NCI-H510A (cell line): Measurements from ENCODE around the gene TRPV4.

Experiments
- DNase-seq: peaks from one replicate; lab custom pipeline; 2025; lab: John Stamatoyannopoulos, UW

Gene TRPV4

DNA sequence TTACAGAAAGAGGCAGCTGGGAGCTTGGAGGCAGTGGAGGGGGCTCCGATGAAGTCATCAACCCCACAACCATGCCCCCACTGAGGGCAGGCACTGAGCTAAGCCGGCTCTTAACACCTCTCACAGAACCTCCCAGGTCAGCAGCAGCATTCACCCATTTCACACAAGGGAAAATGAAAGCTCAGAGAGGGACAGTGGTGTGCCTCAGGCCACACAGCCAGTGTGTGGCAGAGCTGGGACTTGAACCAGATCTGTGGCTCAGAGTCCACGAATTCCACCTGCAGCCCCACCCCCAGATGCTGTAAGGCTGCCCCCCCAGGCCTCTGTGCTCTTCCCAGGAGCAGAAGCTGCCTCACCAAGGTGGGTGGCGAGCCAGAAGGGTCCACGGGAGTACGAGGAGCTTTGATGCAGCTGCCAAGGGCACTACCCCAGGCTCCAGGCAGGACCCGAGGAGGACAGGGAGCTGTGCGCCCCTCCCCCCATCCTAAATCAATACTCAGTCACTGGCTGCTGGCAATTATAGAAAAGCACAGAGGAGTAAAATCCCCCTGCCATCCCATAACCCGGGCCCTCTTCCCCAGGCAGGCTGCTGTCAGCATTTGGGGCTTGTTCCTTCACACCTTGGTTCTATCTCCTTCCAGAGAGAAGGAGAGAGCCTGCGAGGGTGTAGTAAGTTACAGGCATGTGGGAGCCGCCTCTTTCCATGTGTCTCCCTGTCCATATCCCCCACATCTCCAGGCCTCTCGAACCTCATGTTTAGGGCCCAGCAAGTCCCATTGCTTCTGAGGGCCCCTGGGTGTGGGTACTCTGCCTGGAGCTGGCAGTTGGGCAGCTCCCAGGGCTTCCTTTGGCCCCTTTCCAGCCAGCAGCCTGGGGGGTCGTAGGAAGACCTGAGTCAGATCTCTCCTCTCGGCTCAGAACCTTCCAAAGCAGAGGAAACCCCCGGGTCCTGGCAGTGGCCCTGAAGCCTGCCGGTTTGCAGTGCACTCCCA is 72.0 kb downstream of the TRPV4 start:
- no peak for DNase-seq

DNA sequence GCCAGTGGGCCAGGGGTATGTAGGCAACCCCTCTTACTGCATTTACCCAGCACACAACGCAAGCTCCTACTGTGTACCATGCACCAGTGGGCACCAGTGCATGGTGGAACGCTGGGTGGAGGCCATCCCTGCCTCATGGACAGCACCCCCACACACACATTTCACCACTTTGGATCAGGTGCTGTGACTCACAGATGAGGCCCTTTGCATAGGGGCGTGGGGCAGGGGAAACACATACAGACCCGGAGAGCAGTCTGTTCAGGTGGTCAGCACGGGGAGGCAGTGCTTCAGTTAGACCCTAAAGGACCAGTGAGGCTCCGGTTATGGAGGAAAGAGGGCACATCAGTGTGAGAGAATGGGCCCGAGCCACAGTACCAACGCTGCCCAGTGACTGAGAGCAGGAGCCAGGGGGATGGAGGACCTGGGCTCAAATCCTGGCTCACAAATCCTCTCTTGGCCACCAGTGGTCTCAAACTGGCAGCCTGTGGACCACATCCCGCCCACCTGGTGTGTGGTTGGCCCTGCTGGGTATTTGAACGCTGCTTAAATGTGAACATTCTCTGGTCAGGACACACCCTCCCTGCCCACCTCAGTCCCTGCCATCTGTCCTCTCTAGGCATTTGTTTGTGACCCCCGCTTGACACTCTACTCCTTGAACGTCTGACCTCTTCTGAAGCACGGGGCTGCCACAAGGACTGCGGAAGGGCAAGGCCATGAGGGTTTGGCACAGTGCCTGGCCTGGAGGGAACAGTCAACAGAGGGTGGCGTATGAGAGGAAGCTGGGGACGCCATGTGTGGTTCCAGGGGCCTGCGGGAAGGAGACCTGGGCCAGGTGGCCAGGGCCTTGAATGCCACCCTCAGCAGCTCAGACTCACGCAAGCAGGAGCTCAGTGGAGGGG is 72.9 kb downstream of the TRPV4 start:
- peak; percentile 41 for DNase-seq

- DNase-seq: no peak
Observed at GRCh38 chr12:109759595-109759994, 73.6 kb downstream of the TRPV4 start.

- DNase-seq: no peak
Observed at GRCh38 chr12:109758426-109759420, 74.5 kb downstream of the TRPV4 start.

GRCh38 chr12:109757671-109758265 is 75.4 kb downstream of the TRPV4 start:
- no peak for DNase-seq

DNA sequence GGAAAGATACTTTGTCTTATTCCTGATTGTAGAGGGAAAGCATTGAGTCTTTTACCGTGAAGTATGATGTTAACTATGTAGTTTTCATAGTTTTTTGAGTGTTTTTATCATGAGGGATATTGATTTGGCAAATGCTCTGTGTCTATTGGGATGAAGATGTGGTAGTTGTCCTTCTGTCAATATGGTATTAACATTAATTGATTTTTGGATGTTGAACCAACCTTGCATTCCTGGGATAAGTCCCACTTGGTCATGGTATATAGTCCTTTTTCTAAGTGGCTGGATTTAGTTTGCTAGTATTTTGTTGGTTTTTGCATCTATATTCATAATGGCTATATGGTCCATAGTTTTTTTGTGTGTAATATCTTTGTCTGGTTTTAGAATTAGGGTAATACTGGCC is 76.7 kb downstream of the TRPV4 start:
- no peak for DNase-seq

DNA sequence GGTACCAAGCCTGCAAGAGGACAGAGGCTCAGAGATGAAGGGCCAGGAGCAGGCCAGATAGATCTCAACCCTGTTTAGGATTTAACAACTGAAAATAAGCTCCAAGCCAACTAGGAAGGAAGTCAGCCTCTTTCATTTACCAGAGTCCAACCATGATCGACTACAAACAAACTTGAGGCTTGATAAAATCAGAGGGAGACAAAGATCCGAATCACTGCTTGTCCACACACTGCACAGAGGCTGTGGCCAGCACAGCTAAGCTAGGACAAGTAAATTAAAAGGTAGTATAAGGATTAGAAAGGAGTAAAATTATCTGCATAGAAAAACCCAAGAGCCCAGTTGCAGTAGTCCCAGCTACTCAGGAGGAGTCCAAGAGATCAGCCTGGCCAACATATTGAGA is 79.2 kb downstream of the TRPV4 start:
- DNase-seq: no peak

DNA sequence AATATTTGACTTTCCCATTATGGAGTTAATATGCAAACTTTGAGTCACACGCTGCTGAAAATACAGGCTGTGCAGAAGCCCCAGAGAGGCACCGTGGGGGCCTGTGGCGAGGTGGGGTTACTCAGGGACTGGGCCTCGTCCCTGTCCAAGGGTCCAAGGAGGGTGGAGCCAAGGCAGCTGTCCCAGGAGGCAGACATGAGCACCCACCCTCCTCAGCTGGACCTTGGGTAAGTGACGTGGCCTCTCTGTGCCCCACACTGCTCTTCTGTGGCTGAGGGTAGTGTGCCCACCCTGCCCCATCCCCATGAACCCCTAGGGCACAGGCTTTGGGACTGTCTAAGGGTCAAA is 80.2 kb downstream of the TRPV4 start:
- DNase-seq: no peak

- no peak for DNase-seq
Observed at GRCh38 chr12:109752117-109753053, 80.8 kb downstream of the TRPV4 start.

DNA sequence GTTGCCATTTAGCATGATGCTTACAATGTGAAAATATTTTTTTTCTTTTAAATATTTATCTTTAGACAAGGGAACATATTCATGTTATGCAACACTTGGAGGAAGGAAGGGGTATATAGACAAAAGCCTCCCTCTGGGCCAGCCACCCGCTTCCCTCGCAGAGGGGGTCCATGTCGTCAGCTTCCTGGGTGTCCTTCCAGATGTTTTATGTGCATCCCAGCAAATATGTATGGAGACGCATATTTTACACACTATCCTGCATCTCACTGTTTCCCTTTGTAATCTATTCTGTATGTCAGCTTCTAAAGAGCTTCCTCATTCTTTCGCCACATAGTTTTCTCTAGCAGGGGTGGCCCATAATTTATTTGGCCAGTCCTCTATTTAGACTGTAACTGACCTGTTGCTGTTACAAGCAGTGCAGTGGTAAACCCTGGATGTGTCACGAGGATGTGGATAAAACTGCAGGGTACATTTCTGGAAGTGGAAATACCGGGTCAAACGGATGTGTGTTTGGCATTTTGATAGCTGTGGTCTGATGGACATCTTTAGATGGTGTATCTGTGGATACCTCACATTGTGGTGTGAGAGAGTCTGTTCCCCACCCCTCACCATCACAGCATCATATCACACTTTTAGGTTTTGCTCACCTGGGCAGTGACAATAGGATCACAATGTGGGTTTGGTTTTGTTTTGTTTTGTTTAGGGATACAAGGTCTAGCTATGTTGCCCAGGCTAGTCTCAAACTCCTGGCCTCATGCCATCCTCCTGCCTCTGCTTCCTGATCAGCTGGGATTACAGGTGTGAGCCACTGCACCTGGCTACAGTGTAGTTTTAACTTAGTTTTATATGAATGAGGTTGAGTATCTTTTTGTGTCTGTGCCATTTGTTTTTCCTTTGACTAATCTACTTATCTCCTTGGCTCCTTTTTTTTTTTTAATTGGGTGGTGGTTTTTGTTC is 87.9 kb downstream of the TRPV4 start:
- no peak for DNase-seq

- DNase-seq: no peak
Observed at GRCh38 chr12:109744026-109744425, 89.2 kb downstream of the TRPV4 start.

- no peak for DNase-seq
Observed at GRCh38 chr12:109743076-109743910, 89.9 kb downstream of the TRPV4 start.

DNA sequence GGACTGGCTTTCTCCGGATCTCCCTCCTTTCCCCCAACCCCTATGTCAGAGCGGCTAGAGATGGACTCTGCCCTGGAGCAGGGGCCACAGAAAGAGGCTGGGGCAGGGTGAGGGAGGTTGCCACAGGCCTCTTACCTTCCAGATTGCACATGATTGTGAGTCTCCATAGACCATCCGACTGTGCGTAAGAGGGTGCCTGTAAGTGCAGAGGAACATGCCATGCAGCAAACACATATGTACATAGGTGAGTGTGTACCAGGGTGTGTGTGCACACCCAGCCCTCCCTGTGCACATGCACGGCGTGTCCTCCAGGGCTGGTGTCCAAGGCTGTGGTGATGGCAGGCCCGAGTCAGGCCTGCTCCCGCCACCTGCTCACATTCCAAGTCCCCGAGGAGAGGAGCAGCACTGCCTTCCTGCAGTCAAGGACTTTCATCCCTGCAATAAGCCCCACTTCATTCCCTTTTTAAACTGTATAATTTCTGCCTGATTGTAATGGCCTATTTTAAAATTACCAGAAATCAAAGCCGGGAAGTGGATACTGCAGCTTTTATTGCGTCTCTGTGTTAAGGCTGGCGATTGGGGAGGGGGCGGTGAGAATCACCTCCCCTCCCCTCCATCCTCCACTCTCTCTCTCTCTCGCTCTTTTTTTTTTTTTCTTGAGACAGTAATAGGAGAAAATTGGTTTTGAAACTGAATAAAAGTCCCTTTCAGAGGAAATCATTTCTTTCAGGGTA is 91.1 kb downstream of the TRPV4 start:
- DNase-seq: no peak

DNA sequence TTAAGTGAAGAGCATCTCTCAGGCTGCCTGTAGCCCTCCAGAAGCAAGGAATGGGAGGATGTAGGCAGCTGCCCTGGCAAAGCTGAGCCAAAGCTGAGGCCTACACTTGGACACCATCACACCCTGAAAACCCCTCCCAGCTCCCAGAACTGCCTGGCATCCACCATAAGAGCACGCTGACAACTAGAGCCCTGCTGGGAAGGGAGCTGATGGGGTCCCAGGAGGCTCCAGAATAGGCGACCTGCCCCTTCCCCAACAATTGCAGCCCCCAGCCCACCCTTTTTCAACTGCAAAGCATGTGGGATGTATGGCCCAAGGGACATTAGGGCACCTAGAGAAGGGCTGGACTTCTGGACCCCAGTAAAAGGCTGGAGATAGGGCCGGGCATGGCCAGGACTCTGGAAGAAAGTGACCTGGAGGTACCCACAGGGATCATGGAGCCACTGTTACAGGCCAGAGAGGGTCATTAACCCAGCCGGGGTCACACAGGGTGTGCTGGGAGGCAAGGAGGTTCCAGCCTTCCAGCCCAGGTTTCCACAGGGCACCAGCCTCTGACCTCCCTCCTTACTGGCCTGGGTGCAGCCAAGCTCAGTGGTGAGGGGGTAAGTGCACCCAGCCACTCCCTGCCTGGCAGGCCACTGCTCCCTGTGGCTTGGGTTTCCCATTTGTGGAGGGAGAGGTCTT is 91.8 kb downstream of the TRPV4 start:
- DNase-seq: no peak

- DNase-seq: no peak
Observed at GRCh38 chr12:109740694-109741245, 92.4 kb downstream of the TRPV4 start.
